A673 (cell line): Measurements from ENCODE around the gene SAMSN1. TPM values are rescaled to one million over a fixed set of nuclear protein-coding genes. Genes with fewer than 3 reads are reported as not detected.

Experiments
- BruUV-seq: library from RNA; stranded (reverse); fragments of 400-500 nt; replicated peaks from 2 replicates; lab custom pipeline; 2021; lab: Mats Ljungman, UMichigan
- CTCF ChIA-PET: fragments of 300-600 bp; sonication (Branson Sonifier 250); formaldehyde crosslinking; loops from one replicate; lab custom pipeline; 2022; ENCODE audit warnings: antibody characterized with exemption; lab: Charles Lee
- POLR2A ChIA-PET: fragments of 300-600 bp; sonication (Branson Sonifier 250); formaldehyde crosslinking; loops from one replicate; lab custom pipeline; 2022; ENCODE audit warnings: antibody characterized with exemption; ENCODE audit not compliant: low non-redundant PET; lab: Charles Lee
- DNase-seq: peaks from one replicate; pipeline ENCODE4 v3.0.0-alpha.2; 2015; ENCODE audit warnings: low spot score
- H3K27ac ChIP-seq: fragments of 200-600 bp; sonication (generic); 2 replicates; pipeline ENCODE4 v1.5.1; 2016; ENCODE audit warnings: mixed run types, low read depth, mild to moderate bottlenecking, mixed read lengths, antibody characterized with exemption, low read length; ENCODE audit not compliant: poor library complexity, severe bottlenecking
- H3K27me3 ChIP-seq: fragments of 200-600 bp; sonication (generic); replicated peaks from 2 replicates; pipeline ENCODE4 v1.6.1; 2017; ENCODE audit warnings: mixed run types, low read depth, mild to moderate bottlenecking, mixed read lengths, antibody characterized with exemption, low read length; ENCODE audit not compliant: insufficient read depth, poor library complexity
- H3K36me3 ChIP-seq: fragments of 200-600 bp; sonication (generic); 2 replicates; pipeline ENCODE4 v1.6.1; 2016; ENCODE audit warnings: mixed run types, mild to moderate bottlenecking, mixed read lengths, antibody characterized with exemption, low read length; ENCODE audit not compliant: insufficient read depth, poor library complexity, severe bottlenecking
- H3K4me1 ChIP-seq: fragments of 200-600 bp; sonication (generic); 2 replicates; pipeline ENCODE4 v1.6.1; 2017; ENCODE audit warnings: mixed run types, mild to moderate bottlenecking, mixed read lengths, antibody characterized with exemption, low read length; ENCODE audit not compliant: insufficient read depth, poor library complexity, severe bottlenecking
- H3K4me3 ChIP-seq: fragments of 200-600 bp; sonication (generic); 2 replicates; pipeline ENCODE4 v1.5.1; 2016; ENCODE audit warnings: low read depth, mixed run types, mild to moderate bottlenecking, mixed read lengths, low read length; ENCODE audit not compliant: poor library complexity, severe bottlenecking
- H3K9me3 ChIP-seq: fragments of 200-600 bp; sonication (generic); 2 replicates; pipeline ENCODE4 v1.6.1; 2016; ENCODE audit warnings: mixed run types, low read depth, mild to moderate bottlenecking, mixed read lengths, antibody characterized with exemption, low read length; ENCODE audit not compliant: poor library complexity, severe bottlenecking
- EZH2 ChIP-seq: fragments of 200-600 bp; sonication (generic); IDR thresholded peaks from 2 replicates; pipeline ENCODE4 v1.6.1; 2017; ENCODE audit warnings: borderline replicate concordance, low read depth, mild to moderate bottlenecking, mixed read lengths, antibody characterized with exemption, low read length; ENCODE audit not compliant: poor library complexity, severe bottlenecking
- intact Hi-C: fragments of 100-400 bp; cut with micrococcal nuclease; formaldehyde crosslinking; loops from one replicate; pipeline ENCODE4 v1.10.0; 2022; ENCODE audit not compliant: unreplicated experiment
- total RNA-seq: library from RNA; stranded (reverse); gene quantifications from 2 replicates; pipeline ENCODE4 v1.2.3, GENCODE V29; 2021
- TF ChIP-seq, protein P1 (sequence below): fragments of 300-800, 200-600 bp; sonication (generic); conservative IDR thresholded peaks from 2 replicates; pipeline ENCODE4 v1.5.1; 2017; ENCODE audit warnings: low read depth, mild to moderate bottlenecking, antibody characterized with exemption, low read length, moderate library complexity, mixed read lengths

SAMSN1 gene
- total RNA-seq, 1 experiment from 2014 or later, result not detected

DNA sequence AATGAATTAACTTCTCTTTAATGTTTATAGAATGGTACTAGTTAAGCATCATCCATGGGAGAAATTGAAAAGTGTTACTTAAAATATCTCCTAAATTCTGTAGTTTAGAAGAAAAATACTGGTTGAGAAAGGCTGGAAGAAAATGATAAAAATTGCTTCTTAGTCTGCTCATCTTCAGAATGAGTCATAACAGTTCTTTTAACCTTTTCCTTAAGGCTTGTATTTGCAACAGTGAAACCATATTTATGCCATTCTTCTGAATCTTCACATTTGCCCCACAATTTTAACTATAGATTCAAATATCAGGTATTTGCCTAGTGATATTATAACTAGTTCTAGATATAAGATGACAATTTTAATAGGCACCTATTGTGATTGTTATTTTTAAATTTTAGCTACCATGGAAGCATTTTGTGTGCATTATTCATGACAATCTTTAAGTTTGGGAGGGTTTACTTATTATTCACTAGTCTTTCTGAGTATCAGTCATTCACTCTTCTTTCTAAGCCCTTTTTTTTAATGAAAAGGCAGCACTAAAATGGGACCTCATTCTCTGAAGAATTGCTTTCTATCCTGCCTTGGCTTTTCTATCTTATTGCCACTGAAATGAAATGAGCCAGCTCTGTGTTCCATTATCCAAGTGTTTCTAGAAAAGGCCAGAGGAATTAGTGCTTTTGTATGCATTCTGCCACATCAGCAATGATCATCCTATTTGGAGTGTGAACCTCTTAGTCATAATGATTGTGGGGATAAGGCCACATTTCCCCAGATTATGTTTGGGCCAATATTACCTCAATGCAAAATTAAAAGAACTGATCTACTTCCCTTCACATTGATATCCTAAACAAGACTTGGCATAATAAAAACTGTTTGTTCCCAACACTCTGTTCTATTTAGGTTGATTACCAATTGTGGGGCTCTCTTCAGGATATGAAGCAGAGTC, 58.4 kb downstream of the SAMSN1 start:
- Histone ChIP-seq H3K27ac (no peak overlapping the region), H3K4me1 (no peaks in the 10 kb centered on the region), H3K27me3 (no peaks in the 10 kb centered on the region), H3K36me3 (no peaks in the 10 kb centered on the region), H3K9me3 (no peaks in the 10 kb centered on the region), H3K4me3 (no peak overlapping the region)
- ChIA-PET POLR2A (no interaction called here), CTCF (no interaction called here)
- no peak for DNase-seq
- intact Hi-C loops, result no loop called here
- no peak for TF ChIP-seq EZH2
- BruUV-seq, result no TSS peak

DNA sequence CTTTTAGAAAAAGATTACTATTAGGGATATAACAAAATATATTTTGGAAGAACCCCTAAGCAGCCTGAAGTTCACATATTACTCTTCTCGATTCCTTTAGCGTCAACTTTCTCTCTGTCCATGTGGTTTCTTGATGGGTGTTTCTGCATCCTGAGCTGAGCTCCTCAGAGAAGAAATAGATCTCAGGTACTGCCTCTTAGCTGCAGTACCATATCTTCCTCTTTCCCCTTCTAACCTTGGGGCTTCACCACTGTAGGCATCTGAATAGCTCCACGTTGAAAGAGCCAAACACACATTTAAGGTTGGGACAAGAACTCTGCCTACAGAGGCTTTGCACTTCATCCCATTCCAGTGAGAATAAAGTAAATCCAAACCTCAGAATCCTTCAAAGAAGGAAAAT, 59.2 kb downstream of the SAMSN1 start:
- peaks cover 5% of the 10 kb centered on the region for H3K4me1 ChIP-seq
- CTCF ChIA-PET, result no interaction called here
- no peak overlapping the region for H3K4me3 ChIP-seq
- no peak for DNase-seq
- TF ChIP-seq, protein P1, sequence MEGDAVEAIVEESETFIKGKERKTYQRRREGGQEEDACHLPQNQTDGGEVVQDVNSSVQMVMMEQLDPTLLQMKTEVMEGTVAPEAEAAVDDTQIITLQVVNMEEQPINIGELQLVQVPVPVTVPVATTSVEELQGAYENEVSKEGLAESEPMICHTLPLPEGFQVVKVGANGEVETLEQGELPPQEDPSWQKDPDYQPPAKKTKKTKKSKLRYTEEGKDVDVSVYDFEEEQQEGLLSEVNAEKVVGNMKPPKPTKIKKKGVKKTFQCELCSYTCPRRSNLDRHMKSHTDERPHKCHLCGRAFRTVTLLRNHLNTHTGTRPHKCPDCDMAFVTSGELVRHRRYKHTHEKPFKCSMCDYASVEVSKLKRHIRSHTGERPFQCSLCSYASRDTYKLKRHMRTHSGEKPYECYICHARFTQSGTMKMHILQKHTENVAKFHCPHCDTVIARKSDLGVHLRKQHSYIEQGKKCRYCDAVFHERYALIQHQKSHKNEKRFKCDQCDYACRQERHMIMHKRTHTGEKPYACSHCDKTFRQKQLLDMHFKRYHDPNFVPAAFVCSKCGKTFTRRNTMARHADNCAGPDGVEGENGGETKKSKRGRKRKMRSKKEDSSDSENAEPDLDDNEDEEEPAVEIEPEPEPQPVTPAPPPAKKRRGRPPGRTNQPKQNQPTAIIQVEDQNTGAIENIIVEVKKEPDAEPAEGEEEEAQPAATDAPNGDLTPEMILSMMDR, result no peak
- no peak for TF ChIP-seq EZH2
- intact Hi-C loops, result no loop called here
- no TSS peak for BruUV-seq
- no peak overlapping the region for H3K27ac ChIP-seq
- H3K36me3 ChIP-seq, result no peaks in the 10 kb centered on the region
- POLR2A ChIA-PET, result interaction anchor here (0.7 kb wide), 1 partner anchor 78 kb away, joined by 3 read pairs; no protein-coding TSS in a partner anchor
- H3K27me3 ChIP-seq, result no peaks in the 10 kb centered on the region
- no peaks in the 10 kb centered on the region for H3K9me3 ChIP-seq

DNA sequence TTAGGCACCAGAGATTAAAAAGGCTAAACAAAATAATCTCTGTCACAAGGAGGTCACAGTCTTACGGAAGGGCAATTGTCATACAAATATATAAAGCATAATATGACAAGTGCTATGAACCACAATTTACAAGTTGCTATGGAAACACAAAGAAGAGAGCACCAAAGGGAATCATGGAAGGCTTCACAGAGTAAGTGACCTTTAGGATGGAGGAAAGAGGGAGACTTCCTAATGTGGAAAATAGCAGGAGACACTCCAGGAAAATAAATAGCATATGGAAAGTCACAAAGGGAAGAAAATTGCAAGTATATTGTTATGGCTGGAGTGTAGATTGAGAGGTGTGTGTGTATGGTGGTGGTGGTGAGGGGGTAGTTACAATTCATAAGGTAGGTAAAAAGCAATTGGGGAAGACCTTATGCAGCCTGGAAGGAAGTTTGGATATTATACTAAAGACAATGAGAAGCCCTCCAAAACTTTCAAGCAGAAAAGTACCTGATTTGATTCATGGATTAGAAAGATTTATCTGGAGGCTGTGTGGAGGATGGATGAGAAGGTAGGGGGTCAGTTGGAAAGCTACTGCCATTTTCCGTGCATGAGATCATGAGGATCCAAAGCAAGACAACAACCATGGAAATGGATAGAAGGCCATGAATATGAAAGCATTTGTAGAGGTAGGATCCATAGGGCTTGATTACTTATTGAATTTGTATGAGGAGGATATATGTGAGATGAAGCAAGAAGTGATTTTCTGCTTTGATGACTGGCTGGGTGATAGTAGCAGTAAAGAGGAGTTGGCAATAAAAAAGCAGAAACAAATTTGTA, 61.7 kb downstream of the SAMSN1 start:
- intact Hi-C loops, result no loop called here

DNA sequence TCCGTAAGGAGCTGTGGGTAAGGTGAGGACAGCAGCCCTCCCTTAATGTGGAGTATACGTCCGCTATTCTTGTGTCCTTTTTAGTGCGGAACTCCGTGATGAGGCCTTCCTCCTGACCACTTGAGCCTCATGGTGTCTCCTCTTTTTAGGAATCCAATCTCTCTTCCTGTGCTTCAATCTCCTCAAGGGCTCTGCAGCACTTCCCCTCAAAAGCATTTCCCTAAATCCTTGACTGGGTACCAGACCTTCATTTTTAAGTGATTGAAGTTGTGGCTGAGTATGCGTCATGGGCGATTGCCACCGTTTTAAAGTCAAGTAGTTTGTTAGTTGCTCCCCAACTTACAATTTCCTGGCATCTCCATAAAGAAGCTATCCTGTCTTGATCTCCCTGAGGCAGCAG, 62.8 kb downstream of the SAMSN1 start:
- ChIA-PET POLR2A (no interaction called here), CTCF (no interaction called here)
- no TSS peak for BruUV-seq
- H3K27me3 ChIP-seq, result no peaks in the 10 kb centered on the region
- H3K27ac ChIP-seq, result no peak overlapping the region
- no peaks in the 10 kb centered on the region for H3K36me3 ChIP-seq
- DNase-seq, result no peak
- H3K4me1 ChIP-seq, result peaks cover 19% of the 10 kb centered on the region
- intact Hi-C loops, result no loop called here
- no peaks in the 10 kb centered on the region for H3K9me3 ChIP-seq
- no peak overlapping the region for H3K4me3 ChIP-seq
- TF ChIP-seq, protein P1, result no peak
- TF ChIP-seq EZH2, result no peak

More for the DNA sequence above, 61.7 kb downstream of the SAMSN1 start:
- Histone ChIP-seq H3K27me3 (no peaks in the 10 kb centered on the region), H3K4me1 (peaks cover 19% of the 10 kb centered on the region), H3K4me3 (no peak overlapping the region), H3K9me3 (no peaks in the 10 kb centered on the region), H3K27ac (no peak overlapping the region), H3K36me3 (no peaks in the 10 kb centered on the region)
- no TSS peak for BruUV-seq
- no peak for TF ChIP-seq EZH2
- ChIA-PET POLR2A (no interaction called here), CTCF (no interaction called here)
- no peak for DNase-seq
